ENCODE data around the gene YKT6. TPM values are rescaled to one million over a fixed set of nuclear protein-coding genes. Genes with fewer than 3 reads are reported as not detected.
A peak's percentile ranks its signal among the peaks of the same experiment; 100 is the strongest.

Gene YKT6
- total RNA-seq, 1 donor from 2014 or later, result 131 TPM

DNA sequence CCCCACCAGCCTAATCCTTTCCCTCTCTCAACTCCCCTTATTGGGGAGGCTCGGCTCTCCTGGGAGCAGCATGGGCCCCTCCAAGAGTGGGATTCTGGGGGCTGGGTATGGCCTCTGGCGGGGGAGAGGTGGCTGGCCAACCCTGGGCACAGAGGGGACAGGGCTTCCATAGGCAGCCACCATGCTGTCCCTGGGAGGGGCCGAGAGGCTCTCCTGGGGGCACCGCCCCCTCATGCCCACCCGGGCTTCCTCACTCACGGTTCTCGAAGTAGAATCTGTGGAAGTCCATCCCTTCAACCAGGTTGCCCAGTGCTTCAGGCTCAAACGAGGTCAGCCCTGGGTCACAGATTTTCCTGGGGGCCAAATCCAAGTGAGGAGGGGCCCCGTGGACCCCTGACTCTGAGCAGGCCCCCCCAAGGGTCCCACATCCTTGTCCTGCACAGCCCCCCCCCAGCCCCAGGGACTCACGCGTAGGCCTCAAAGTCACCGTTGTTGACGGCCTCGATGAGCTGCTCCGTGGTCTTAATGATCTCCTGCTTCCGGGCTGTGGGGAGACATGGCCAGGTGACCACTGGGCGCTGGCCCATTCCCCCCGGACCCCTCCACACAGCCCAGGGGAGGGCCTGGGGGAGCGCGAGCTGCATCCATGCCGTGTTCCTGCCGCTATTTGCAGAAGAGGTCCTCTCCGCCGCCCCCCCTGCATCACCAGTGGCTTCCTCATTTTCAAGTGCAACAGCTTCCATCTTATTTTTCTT is 19.8 kb downstream of the YKT6 start:
- H3K36me3 Mint-ChIP-seq (ENCODE audit: low read depth), result no peaks in the 10 kb centered on the region
- peak; percentile 70 for DNase-seq (ENCODE audit: low spot score)
- TF ChIP-seq CTCF (IDR thresholded peaks at IDR 0.05), result no peak
- peaks cover 3% of the 10 kb centered on the region for H3K4me1 Mint-ChIP-seq (ENCODE audit: low read depth)
- no peaks in the 10 kb centered on the region for H3K9me3 Mint-ChIP-seq (ENCODE audit: low read depth)
- H3K4me3 Mint-ChIP-seq (ENCODE audit: unreplicated experiment), result no peak overlapping the region
- H3K27ac Mint-ChIP-seq (ENCODE audit: unreplicated experiment), result no peak overlapping the region
- peaks cover 5% of the 10 kb centered on the region for H3K27me3 Mint-ChIP-seq (ENCODE audit: low read depth)

- H3K9me3 Mint-ChIP-seq (ENCODE audit: low read depth), result no peaks in the 10 kb centered on the region
- DNase-seq (ENCODE audit: low spot score), result peak; percentile 81
- no peaks in the 10 kb centered on the region for H3K36me3 Mint-ChIP-seq (ENCODE audit: low read depth)
- peaks cover 12% of the 10 kb centered on the region for H3K27me3 Mint-ChIP-seq (ENCODE audit: low read depth)
- no peak overlapping the region for H3K4me3 Mint-ChIP-seq (ENCODE audit: unreplicated experiment)
- H3K27ac Mint-ChIP-seq (ENCODE audit: unreplicated experiment), result no peak overlapping the region
- peaks cover 3% of the 10 kb centered on the region for H3K4me1 Mint-ChIP-seq (ENCODE audit: low read depth)
- TF ChIP-seq CTCF (IDR thresholded peaks at IDR 0.05), result no peak
Observed at GRCh38 chr7:44221231-44221791, 20.5 kb downstream of the YKT6 start.

- peaks cover 12% of the 10 kb centered on the region for H3K27me3 Mint-ChIP-seq (ENCODE audit: low read depth)
- no peak overlapping the region for H3K4me3 Mint-ChIP-seq (ENCODE audit: unreplicated experiment)
- H3K36me3 Mint-ChIP-seq (ENCODE audit: low read depth), result no peaks in the 10 kb centered on the region
- TF ChIP-seq CTCF (IDR thresholded peaks at IDR 0.05), result no peak
- peak; percentile 53 for DNase-seq (ENCODE audit: low spot score)
- no peak overlapping the region for H3K27ac Mint-ChIP-seq (ENCODE audit: unreplicated experiment)
- no peaks in the 10 kb centered on the region for H3K4me1 Mint-ChIP-seq (ENCODE audit: low read depth)
- H3K9me3 Mint-ChIP-seq (ENCODE audit: low read depth), result no peaks in the 10 kb centered on the region
Observed at GRCh38 chr7:44222074-44222473, 21.3 kb downstream of the YKT6 start.

DNA sequence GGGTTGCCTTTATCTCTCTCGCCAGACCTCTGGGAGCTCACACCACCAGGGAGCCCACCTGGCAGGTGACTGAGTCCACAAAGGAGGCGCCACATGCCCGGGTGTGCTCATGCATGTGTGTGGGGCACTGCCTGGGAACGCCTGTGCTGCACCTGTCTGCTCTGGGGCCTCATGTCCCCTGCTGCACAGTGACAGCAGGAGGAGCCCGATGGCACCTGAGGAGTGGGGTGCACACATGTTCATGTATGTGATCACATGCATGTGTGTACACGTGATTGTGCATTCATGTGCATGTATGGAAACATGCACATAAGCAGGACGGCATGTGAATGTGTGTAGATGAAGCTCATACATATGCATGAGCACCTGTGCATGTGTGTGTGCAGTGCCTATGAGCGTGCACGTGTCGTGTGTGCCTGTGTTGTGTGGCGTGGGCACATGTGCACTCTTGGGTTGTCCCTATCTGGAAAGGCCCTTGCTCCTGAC is 22.0 kb downstream of the YKT6 start:
- Mint-ChIP-seq H3K27me3 (ENCODE audit: low read depth) (peaks cover 12% of the 10 kb centered on the region), H3K4me1 (ENCODE audit: low read depth) (no peaks in the 10 kb centered on the region), H3K4me3 (ENCODE audit: unreplicated experiment) (no peak overlapping the region), H3K27ac (ENCODE audit: unreplicated experiment) (no peak overlapping the region), H3K36me3 (ENCODE audit: low read depth) (no peaks in the 10 kb centered on the region), H3K9me3 (ENCODE audit: low read depth) (no peaks in the 10 kb centered on the region)
- no peak for TF ChIP-seq CTCF (IDR thresholded peaks at IDR 0.05)
- DNase-seq (ENCODE audit: low spot score), result peak; percentile 74

DNA sequence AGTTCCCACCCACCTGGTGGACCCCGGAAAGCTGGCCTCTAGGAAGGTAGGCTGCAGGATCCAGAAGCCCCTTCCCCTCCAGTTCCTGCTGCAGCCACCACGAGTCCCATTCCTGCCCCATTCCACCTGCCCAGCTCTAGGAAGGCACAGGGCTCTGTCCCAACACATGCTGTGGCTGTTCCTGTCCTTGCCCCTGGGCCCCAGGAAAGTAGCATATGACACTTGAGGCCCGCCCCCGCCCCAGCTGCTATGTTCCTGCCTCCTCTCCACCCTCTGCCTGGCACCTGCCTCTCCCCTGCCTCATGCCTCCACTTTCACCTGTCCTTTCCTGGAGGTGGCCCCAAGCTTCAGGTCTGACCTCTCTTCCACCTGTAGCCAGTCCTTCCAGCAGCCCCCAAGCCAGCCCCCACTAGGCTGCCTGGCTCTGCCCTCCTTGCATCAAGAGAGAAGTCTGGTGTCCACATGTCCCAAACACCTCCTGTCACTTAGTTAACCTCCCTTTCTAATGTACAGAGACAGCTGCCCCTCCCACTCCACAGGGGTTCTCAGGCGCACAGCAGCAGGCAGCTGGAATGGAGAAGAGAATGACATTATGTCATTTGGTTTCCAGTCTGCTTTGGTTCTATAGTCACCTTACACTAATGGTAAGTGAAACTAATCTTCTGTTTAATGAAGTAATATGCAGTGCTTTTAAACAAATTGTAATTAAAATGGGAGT is 22.7 kb downstream of the YKT6 start:
- no peak for TF ChIP-seq CTCF (IDR thresholded peaks at IDR 0.05)
- Mint-ChIP-seq H3K27ac (ENCODE audit: unreplicated experiment) (no peak overlapping the region), H3K36me3 (ENCODE audit: low read depth) (no peaks in the 10 kb centered on the region), H3K4me3 (ENCODE audit: unreplicated experiment) (no peak overlapping the region), H3K27me3 (ENCODE audit: low read depth) (peaks cover 12% of the 10 kb centered on the region), H3K4me1 (ENCODE audit: low read depth) (no peaks in the 10 kb centered on the region), H3K9me3 (ENCODE audit: low read depth) (no peaks in the 10 kb centered on the region)
- peak; percentile 47 for DNase-seq (ENCODE audit: low spot score)
